ENCODE measurements around the gene NTF4.

The NTF4 gene

GRCh38 chr19:49064768-49065611 lies at the start of gene NTF4:
Gene NTF4 (minus strand): TSS chr19:49064818. CDS start chr19:49061997, 2,821 bp downstream.
- peak; percentile 73 for DNase-seq (ENCODE audit: low spot score)

- peak; percentile 97 for DNase-seq (ENCODE audit: low spot score)
These were observed 49.4 kb upstream of the NTF4 start, which contains the start of gene LIN7B for GRCh38 chr19:49113762-49114629. Gene LIN7B (plus strand): TSS chr19:49114370. CDS start chr19:49114405, 35 bp downstream.

- no peak for DNase-seq (ENCODE audit: low spot score)
These were observed 46.8 kb upstream of the NTF4 start for GRCh38 chr19:49111218-49111998.

- no peak for DNase-seq (ENCODE audit: low spot score)
These were observed 45.9 kb upstream of the NTF4 start for GRCh38 chr19:49110567-49110966.

GRCh38 chr19:49109569-49110233 lies 45.1 kb upstream of the NTF4 start:
- no peak for DNase-seq (ENCODE audit: low spot score)

GRCh38 chr19:49109051-49109450 lies 44.4 kb upstream of the NTF4 start:
- no peak for DNase-seq (ENCODE audit: low spot score)

- DNase-seq (ENCODE audit: low spot score): no peak
These were observed 43.2 kb upstream of the NTF4 start for GRCh38 chr19:49107625-49108459.

- peak; percentile 73 for DNase-seq (ENCODE audit: low spot score)
These were observed 42.1 kb upstream of the NTF4 start for GRCh38 chr19:49106648-49107135.

- peak; percentile 86 for DNase-seq (ENCODE audit: low spot score)
These were observed 39.7 kb upstream of the NTF4 start for GRCh38 chr19:49104229-49104864.

- DNase-seq (ENCODE audit: low spot score): no peak
These were observed 38.9 kb upstream of the NTF4 start for GRCh38 chr19:49103331-49104085.

GRCh38 chr19:49102303-49102702 lies 37.7 kb upstream of the NTF4 start:
- no peak for DNase-seq (ENCODE audit: low spot score)

GRCh38 chr19:49101160-49101559 lies 36.5 kb upstream of the NTF4 start:
- DNase-seq (ENCODE audit: low spot score): no peak

GRCh38 chr19:49098795-49099194 lies 34.2 kb upstream of the NTF4 start:
- no peak for DNase-seq (ENCODE audit: low spot score)

GRCh38 chr19:49097453-49098288 lies 33.1 kb upstream of the NTF4 start:
- DNase-seq (ENCODE audit: low spot score): peak; percentile 85

GRCh38 chr19:49094505-49095482 lies 30.2 kb upstream of the NTF4 start:
- no peak for DNase-seq (ENCODE audit: low spot score)

GRCh38 chr19:49092686-49093085 lies 28.1 kb upstream of the NTF4 start:
- no peak for DNase-seq (ENCODE audit: low spot score)
